SK-N-MC (cell line): ENCODE results near the gene ASTN2.

Experiments used
- DNase-seq: peaks from one replicate; pipeline ENCODE4 v3.0.0-alpha.2; 2011; ENCODE audit warnings: low read depth, low spot score
- H3K27ac ChIP-seq: fragments of 200-600 bp; sonication (generic); 2 replicates; pipeline ENCODE4 v1.5.1; 2016; ENCODE audit warnings: mixed run types
- H3K36me3 ChIP-seq: fragments of 200-600 bp; sonication (generic); 2 replicates; pipeline ENCODE4 v1.6.1; 2017; ENCODE audit warnings: antibody characterized with exemption, low read length, mixed read lengths; ENCODE audit not compliant: insufficient read depth
- H3K4me3 ChIP-seq: fragments of 200-600 bp; sonication (generic); 2 replicates; pipeline ENCODE4 v1.5.1; 2016
- H3K9ac ChIP-seq: fragments of 200-600 bp; sonication (generic); 2 replicates; pipeline ENCODE4 v1.8.0; 2017; ENCODE audit warnings: mixed run types, mixed read lengths; ENCODE audit not compliant: insufficient read length
- H3K9me3 ChIP-seq: fragments of 200-600 bp; sonication (generic); 2 replicates; pipeline ENCODE4 v1.6.1; 2017; ENCODE audit warnings: low read depth, mild to moderate bottlenecking, antibody characterized with exemption, low read length, moderate library complexity, mixed read lengths
- EZH2 ChIP-seq: fragments of 200-600 bp; sonication (generic); IDR thresholded peaks from one replicate; pipeline ENCODE4 v1.6.1; 2017; ENCODE audit warnings: antibody characterized with exemption
- FOXP2 ChIP-seq: optimal IDR thresholded peaks from 2 replicates; pipeline ENCODE3; 2011; ENCODE audit warnings: mild to moderate bottlenecking, moderate library complexity; ENCODE audit not compliant: insufficient read depth; ENCODE audit errors: extremely low read length, control extremely low read depth
- POLR2AphosphoS5 ChIP-seq: IDR thresholded peaks from 2 replicates; pipeline ENCODE4 v1.6.1; 2012; ENCODE audit warnings: mild to moderate bottlenecking, low read depth, low read length, borderline replicate concordance

The ASTN2 gene

DNA sequence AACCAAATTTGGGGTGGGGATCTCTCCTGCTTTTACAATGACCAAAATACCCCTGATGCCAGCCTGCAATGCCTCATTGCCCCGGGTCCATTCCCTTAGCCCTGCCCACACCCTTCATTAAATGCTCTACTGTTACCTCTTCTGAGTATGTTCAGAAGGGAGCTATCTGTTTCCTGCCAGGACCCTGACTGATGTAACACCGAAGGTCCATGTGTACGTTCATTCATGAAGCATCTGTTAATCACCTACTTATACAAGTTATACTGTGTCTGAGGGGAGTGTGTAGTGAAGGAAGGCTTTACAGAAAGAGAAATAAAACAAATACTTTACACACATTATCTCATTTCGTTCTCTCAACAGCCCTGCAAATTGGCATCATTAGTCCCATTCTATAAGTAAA, 51.9 kb downstream of the ASTN2 start:
- no peaks in the 10 kb centered on the region for H3K36me3 ChIP-seq
- no peak overlapping the region for H3K9ac ChIP-seq
- no peak overlapping the region for H3K4me3 ChIP-seq
- no peak for TF ChIP-seq FOXP2
- no peak for TF ChIP-seq POLR2AphosphoS5
- no peak for TF ChIP-seq EZH2
- no peak overlapping the region for H3K27ac ChIP-seq
- H3K9me3 ChIP-seq = no peaks in the 10 kb centered on the region
- no peak for DNase-seq

DNA sequence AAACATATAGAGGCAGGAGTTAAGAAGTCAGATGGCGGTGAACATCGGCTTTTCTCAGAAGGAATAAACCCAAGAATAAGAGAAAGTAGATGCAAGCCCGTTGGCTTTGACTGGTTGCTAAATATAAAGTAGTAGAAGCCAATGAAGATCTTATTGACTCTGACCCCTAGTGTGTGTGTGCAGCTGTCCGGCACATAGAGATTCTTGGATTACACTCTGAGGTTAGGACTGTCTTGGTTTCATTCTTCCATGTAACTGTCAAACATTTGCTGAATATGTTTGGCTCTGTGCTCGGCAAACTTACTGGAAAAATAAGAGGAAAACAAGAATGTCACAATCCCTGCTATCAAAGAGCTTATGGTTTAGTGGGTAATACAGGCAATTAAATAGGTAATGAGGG, 54.9 kb downstream of the ASTN2 start:
- H3K9ac ChIP-seq = no peak overlapping the region
- no peak overlapping the region for H3K4me3 ChIP-seq
- TF ChIP-seq FOXP2 = no peak
- DNase-seq = no peak
- no peak overlapping the region for H3K27ac ChIP-seq
- H3K36me3 ChIP-seq = no peaks in the 10 kb centered on the region
- H3K9me3 ChIP-seq = no peaks in the 10 kb centered on the region

- Histone ChIP-seq H3K36me3 (no peaks in the 10 kb centered on the region), H3K9me3 (no peaks in the 10 kb centered on the region), H3K9ac (no peak overlapping the region), H3K27ac (no peak overlapping the region), H3K4me3 (no peak overlapping the region)
- DNase-seq = no peak
- TF ChIP-seq EZH2 (no peak), FOXP2 (no peak), POLR2AphosphoS5 (no peak)
Measured at GRCh38 chr9:117355542-117355941, 59.3 kb downstream of the ASTN2 start.

DNA sequence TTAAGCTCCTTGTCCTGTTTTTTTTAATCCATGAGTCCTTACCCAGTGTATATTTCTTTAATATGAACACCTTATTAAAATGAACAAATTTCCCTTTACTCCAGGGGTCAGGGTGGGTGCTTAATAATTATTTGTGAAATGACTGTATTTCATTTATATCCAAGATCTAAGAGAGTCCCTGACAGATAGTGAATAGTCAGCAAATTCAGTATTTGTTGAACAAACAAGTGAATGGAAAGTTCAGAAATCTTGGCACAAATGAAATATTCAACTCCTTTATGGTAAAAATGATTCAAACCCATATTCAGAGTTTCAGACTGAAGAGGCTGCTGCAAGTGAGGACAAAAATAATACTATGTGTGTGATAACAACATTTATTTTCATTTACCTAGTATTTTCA, 59.9 kb downstream of the ASTN2 start:
- TF ChIP-seq EZH2 (no peak), FOXP2 (no peak), POLR2AphosphoS5 (no peak)
- H3K9ac ChIP-seq = no peak overlapping the region
- no peaks in the 10 kb centered on the region for H3K36me3 ChIP-seq
- no peak overlapping the region for H3K27ac ChIP-seq
- H3K4me3 ChIP-seq = no peak overlapping the region
- no peak for DNase-seq
- no peaks in the 10 kb centered on the region for H3K9me3 ChIP-seq

- TF ChIP-seq FOXP2 (no peak), POLR2AphosphoS5 (no peak), EZH2 (no peak)
- no peak overlapping the region for H3K9ac ChIP-seq
- no peaks in the 10 kb centered on the region for H3K36me3 ChIP-seq
- no peaks in the 10 kb centered on the region for H3K9me3 ChIP-seq
- DNase-seq = no peak
- no peak overlapping the region for H3K4me3 ChIP-seq
- no peak overlapping the region for H3K27ac ChIP-seq
Measured at GRCh38 chr9:117354244-117354847, 60.5 kb downstream of the ASTN2 start.

DNA sequence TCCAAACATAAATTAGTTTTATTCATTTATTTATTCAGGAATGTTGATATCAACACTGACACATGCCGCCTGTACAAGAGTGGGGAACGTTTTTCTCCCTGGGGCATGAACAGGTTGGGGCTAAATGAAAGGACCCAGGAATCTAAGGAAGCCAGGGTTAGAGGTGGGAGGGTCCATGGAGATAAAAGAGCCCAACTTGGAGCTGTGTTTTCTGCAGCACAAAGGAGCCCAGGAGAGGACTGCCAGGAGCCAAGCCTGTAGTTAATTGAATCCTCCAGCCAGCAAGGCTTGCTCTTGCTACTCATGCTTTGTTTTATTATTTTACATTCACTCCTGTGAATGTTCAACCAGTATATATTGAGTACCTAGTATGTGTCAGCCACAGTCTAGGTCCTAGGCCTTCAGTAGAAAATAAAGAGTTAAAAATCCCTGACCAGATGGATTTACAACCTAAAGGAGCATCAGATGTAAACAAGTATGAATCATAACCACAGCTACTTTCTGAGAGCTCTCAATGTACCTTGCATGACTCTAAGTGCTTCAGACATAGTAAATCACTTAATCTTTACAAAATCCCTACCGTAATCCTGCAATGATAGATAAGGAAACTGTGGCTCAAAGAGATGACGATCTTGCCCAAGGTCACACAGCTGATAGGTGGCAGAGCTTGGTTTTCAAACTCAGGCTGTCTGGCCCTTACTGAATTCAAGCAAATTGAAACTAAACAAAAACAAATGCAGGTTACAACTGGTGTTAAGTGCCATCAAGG, 69.8 kb downstream of the ASTN2 start:
- H3K27ac ChIP-seq = no peak overlapping the region
- no peak overlapping the region for H3K9ac ChIP-seq
- no peak overlapping the region for H3K4me3 ChIP-seq
- no peaks in the 10 kb centered on the region for H3K9me3 ChIP-seq
- DNase-seq = no peak
- TF ChIP-seq POLR2AphosphoS5 (no peak), EZH2 (no peak), FOXP2 (no peak)
- H3K36me3 ChIP-seq = no peaks in the 10 kb centered on the region

DNA sequence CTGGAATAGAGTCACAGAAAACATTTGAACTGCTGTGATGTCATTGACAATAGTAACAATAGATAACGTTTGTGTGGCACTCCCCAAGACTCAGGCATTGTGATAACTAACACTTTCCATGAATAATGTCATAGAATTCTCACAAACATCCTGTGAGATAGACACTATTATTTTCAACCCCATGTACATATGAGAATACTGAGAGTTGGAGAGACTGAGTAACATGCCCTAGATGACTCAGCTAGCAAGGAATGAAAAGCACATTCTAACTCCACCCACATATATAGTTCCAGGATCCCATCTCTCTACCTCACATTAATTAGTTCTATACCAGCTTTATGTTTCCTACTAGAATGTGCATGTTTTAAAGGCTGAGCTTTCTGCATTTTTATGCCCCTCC, 71.4 kb downstream of the ASTN2 start:
- no peaks in the 10 kb centered on the region for H3K9me3 ChIP-seq
- DNase-seq = no peak
- H3K9ac ChIP-seq = no peak overlapping the region
- no peak overlapping the region for H3K4me3 ChIP-seq
- H3K27ac ChIP-seq = no peak overlapping the region
- TF ChIP-seq POLR2AphosphoS5 = no peak
- TF ChIP-seq FOXP2 = no peak
- no peak for TF ChIP-seq EZH2
- H3K36me3 ChIP-seq = no peaks in the 10 kb centered on the region

DNA sequence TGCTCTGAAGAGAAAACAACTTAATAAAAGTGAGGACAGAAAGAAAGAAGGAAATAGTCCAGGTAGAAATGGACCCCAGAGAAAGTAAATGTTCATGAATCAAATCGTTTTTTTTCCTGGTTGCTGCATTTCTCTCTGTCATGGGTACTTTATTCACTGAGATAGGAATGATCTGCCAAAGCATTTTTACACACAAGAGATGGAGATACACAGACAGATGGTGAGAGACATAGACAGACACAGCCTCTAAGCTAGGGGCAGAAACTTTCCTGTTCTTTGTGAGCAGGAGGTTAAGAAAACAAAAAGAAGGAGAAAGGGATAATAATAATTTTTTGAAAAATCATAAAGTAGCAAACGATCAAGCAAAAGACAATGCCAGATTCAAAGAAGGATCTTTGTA, 73.7 kb downstream of the ASTN2 start:
- Histone ChIP-seq H3K36me3 (no peaks in the 10 kb centered on the region), H3K4me3 (no peak overlapping the region), H3K9me3 (no peaks in the 10 kb centered on the region), H3K9ac (no peak overlapping the region), H3K27ac (no peak overlapping the region)
- DNase-seq = no peak
- TF ChIP-seq FOXP2 (no peak), POLR2AphosphoS5 (no peak)

- no peak overlapping the region for H3K4me3 ChIP-seq
- TF ChIP-seq FOXP2 = no peak
- no peak for TF ChIP-seq EZH2
- TF ChIP-seq POLR2AphosphoS5 = no peak
- no peaks in the 10 kb centered on the region for H3K9me3 ChIP-seq
- no peak overlapping the region for H3K27ac ChIP-seq
- DNase-seq = no peak
- no peaks in the 10 kb centered on the region for H3K36me3 ChIP-seq
- H3K9ac ChIP-seq = no peak overlapping the region
Measured at GRCh38 chr9:117340422-117340821, 74.4 kb downstream of the ASTN2 start.
